Fibroblast of upper back skin (primary cell): ENCODE data around the gene TEX53.

Source experiments
- DNase-seq: peaks from one replicate; pipeline ENCODE4 v3.0.0-alpha.2; 2013

The TEX53 gene

GRCh38 chr9:114633438-114634089, 24.0 kb downstream of the TEX53 start:
- DNase-seq = no peak

GRCh38 chr9:114631166-114631565, 26.4 kb downstream of the TEX53 start:
- DNase-seq = no peak

- no peak for DNase-seq
These were observed 28.0 kb downstream of the TEX53 start for GRCh38 chr9:114629563-114630090.

- no peak for DNase-seq
These were observed 30.1 kb downstream of the TEX53 start for GRCh38 chr9:114627553-114627952.

- DNase-seq = no peak
These were observed 31.1 kb downstream of the TEX53 start for GRCh38 chr9:114626415-114627020.

GRCh38 chr9:114624677-114625076, 32.9 kb downstream of the TEX53 start:
- no peak for DNase-seq

- DNase-seq = peak; percentile 84
These were observed 35.5 kb downstream of the TEX53 start for GRCh38 chr9:114621975-114622609.

GRCh38 chr9:114621561-114621960, 36.0 kb downstream of the TEX53 start:
- no peak for DNase-seq

- DNase-seq = no peak
These were observed 38.3 kb downstream of the TEX53 start for GRCh38 chr9:114619191-114619761.

- no peak for DNase-seq
These were observed 40.7 kb downstream of the TEX53 start for GRCh38 chr9:114616684-114617520.

- no peak for DNase-seq
These were observed 43.2 kb downstream of the TEX53 start for GRCh38 chr9:114614373-114614772.

GRCh38 chr9:114613919-114614318, 43.7 kb downstream of the TEX53 start:
- DNase-seq = no peak

- DNase-seq = no peak
These were observed 44.5 kb downstream of the TEX53 start for GRCh38 chr9:114613087-114613486.

GRCh38 chr9:114612272-114612923, 45.2 kb downstream of the TEX53 start:
- DNase-seq = no peak

GRCh38 chr9:114611516-114612271, 45.9 kb downstream of the TEX53 start:
- DNase-seq = peak; percentile 84

GRCh38 chr9:114608525-114608796, 49.1 kb downstream of the TEX53 start:
- no peak for DNase-seq

GRCh38 chr9:114607671-114608524, 49.7 kb downstream of the TEX53 start:
- no peak for DNase-seq

GRCh38 chr9:114606597-114607207, 50.9 kb downstream of the TEX53 start:
- peak; percentile 90 for DNase-seq
